ENCODE measurements around the gene OPA3. TPM values are rescaled to one million over a fixed set of nuclear protein-coding genes. Genes with fewer than 3 reads are reported as not detected.

Gene OPA3
- total RNA-seq, 4 donors from 2014 or later: 5.4 to 30.8 (median 17.0) TPM

GRCh38 chr19:45501730-45502014 is 82.9 kb downstream of the OPA3 start:
- no peak for TF ChIP-seq POLR2A (IDR thresholded peaks at IDR 0.05)
- TF ChIP-seq, protein P1, sequence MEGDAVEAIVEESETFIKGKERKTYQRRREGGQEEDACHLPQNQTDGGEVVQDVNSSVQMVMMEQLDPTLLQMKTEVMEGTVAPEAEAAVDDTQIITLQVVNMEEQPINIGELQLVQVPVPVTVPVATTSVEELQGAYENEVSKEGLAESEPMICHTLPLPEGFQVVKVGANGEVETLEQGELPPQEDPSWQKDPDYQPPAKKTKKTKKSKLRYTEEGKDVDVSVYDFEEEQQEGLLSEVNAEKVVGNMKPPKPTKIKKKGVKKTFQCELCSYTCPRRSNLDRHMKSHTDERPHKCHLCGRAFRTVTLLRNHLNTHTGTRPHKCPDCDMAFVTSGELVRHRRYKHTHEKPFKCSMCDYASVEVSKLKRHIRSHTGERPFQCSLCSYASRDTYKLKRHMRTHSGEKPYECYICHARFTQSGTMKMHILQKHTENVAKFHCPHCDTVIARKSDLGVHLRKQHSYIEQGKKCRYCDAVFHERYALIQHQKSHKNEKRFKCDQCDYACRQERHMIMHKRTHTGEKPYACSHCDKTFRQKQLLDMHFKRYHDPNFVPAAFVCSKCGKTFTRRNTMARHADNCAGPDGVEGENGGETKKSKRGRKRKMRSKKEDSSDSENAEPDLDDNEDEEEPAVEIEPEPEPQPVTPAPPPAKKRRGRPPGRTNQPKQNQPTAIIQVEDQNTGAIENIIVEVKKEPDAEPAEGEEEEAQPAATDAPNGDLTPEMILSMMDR (IDR thresholded peaks at IDR 0.05): no peak
- peaks cover 12 to 28% of the 10 kb centered on the region in 2 donors for H3K4me1 ChIP-seq
- no peak overlapping the region for H3K27ac ChIP-seq
- 67 to 72% methylated on average over 2 of the region's 2 CpGs for WGBS, 2 donors
- peaks cover 10% of the 10 kb centered on the region for H3K27me3 ChIP-seq
- no peak overlapping the region for H3K4me3 ChIP-seq (replicated peaks in 1 of 3)
- intact Hi-C loops (cut with DNase I): no loop called here
- DNase-seq: no peak
- no peaks in the 10 kb centered on the region for H3K36me3 ChIP-seq
- no peaks in the 10 kb centered on the region for H3K9me3 ChIP-seq

DNA sequence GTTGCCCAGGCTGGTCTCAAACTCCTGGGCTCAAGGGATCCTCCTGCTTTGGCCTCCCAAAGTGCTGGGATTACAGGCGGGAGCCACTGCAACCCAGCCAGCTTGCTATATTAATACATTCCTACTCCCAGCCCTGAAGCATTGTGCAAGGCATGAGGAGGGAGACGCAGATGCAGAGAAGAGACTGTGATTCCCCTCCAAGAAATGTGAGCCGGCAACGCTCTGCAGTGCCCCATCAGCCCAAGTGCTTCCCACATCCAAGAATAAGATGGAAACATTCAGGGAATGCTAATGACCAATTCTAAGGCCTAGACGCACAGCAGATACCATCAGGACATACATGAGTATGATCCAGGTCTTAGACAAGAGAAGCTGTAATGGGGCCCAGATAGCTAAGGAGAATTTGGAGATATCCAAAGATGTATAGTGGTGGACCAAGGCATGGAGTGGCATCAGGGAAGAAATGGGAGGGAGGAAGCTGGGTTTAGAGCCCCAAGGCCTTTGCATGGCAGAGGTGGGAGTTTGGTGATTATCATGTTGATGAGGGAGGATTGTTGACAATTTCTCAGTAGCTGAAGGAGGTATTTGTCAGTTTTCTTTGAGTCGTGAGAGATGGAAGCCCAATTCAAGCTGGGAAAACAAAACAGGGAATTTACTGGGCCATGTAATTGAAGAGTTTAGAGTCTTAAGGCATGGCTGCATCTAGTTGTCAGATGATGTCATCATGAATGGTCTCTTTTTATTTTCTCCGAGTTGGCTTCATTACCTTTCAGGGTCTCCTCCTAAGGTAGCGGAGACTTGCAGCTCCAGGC is 83.5 kb downstream of the OPA3 start:
- H3K4me3 ChIP-seq (replicated peaks in 1 of 3): no peak overlapping the region
- no peak overlapping the region for H3K27ac ChIP-seq
- intact Hi-C loops (cut with DNase I): no loop called here
- H3K4me1 ChIP-seq: peaks cover 15 to 31% of the 10 kb centered on the region in 2 donors
- TF ChIP-seq, protein P1 (IDR thresholded peaks at IDR 0.05): no peak
- no peak for TF ChIP-seq POLR2A (IDR thresholded peaks at IDR 0.05)
- no peaks in the 10 kb centered on the region for H3K9me3 ChIP-seq
- DNase-seq: no peak
- no peaks in the 10 kb centered on the region for H3K36me3 ChIP-seq
- 78 to 90% methylated on average over 8 of the region's 8 CpGs for WGBS, 2 donors
- H3K27me3 ChIP-seq: peaks cover 10% of the 10 kb centered on the region

GRCh38 chr19:45499196-45500180 is 85.1 kb downstream of the OPA3 start:
- Histone ChIP-seq H3K4me3 (replicated peaks in 1 of 3) (no peak overlapping the region), H3K36me3 (no peaks in the 10 kb centered on the region), H3K4me1 (peaks cover 16 to 31% of the 10 kb centered on the region in 2 donors), H3K27ac (no peak overlapping the region), H3K27me3 (peaks cover 10% of the 10 kb centered on the region), H3K9me3 (no peaks in the 10 kb centered on the region)
- peak in 1 of 2 donors; percentile 25 for DNase-seq
- WGBS, 2 donors: 9 to 10% methylated on average over 27 to 28 of the region's 37 CpGs
- TF ChIP-seq, protein P1 (IDR thresholded peaks at IDR 0.05): no peak
- no peak for TF ChIP-seq POLR2A (IDR thresholded peaks at IDR 0.05)
- intact Hi-C loops (cut with DNase I): no loop called here

- Histone ChIP-seq H3K9me3 (no peaks in the 10 kb centered on the region), H3K4me1 (peaks cover 16 to 32% of the 10 kb centered on the region in 2 donors), H3K36me3 (no peaks in the 10 kb centered on the region), H3K27ac (no peak within 1 kb of the TSS), H3K4me3 (replicated peaks in 1 of 3) (no peak within 1 kb of the TSS), H3K27me3 (peaks cover 10% of the 10 kb centered on the region)
- 1 to 2% methylated on average over 20 to 44 of the region's 89 CpGs for WGBS, 2 donors
- TF ChIP-seq, protein P1 (IDR thresholded peaks at IDR 0.05): no peak
- TF ChIP-seq POLR2A (IDR thresholded peaks at IDR 0.05): no peak
- no peak for DNase-seq
- intact Hi-C loops (cut with DNase I): no loop called here
Observed at GRCh38 chr19:45498411-45499195, 86.0 kb downstream of the OPA3 start, which contains the start of gene PPM1N. PPM1N (plus strand) TSS chr19:45498443; CDS start chr19:45498473, 30 bp downstream.
